ACC112 (cell line): ENCODE results near the gene PGM2.
"Not testable (repeated sequence)": the region's sequence is repeated elsewhere in the genome, so short reads cannot be mapped to it uniquely, and the experiment has no call there.

Experiments used
- H2AFZ ChIP-seq: fragments of 200-600 bp; sonication (generic); one replicate; pipeline ENCODE4 v1.6.0; 2017; ENCODE audit warnings: antibody characterized with exemption, low read length; ENCODE audit not compliant: unreplicated experiment
- H3K27ac ChIP-seq: fragments of 200-600 bp; sonication (generic); 2 replicates; pipeline ENCODE4 v1.5.1; 2014; ENCODE audit warnings: low read depth, mild to moderate bottlenecking, antibody characterized with exemption, low read length, moderate library complexity
- H3K27me3 ChIP-seq: fragments of 200-600 bp; sonication (generic); 2 replicates; pipeline ENCODE4 v1.6.1; 2014; ENCODE audit warnings: mild to moderate bottlenecking, antibody characterized with exemption, low read length, moderate library complexity, mixed read lengths; ENCODE audit not compliant: insufficient read depth
- H3K36me3 ChIP-seq: fragments of 200-600 bp; sonication (generic); 2 replicates; pipeline ENCODE4 v1.6.1; 2016; ENCODE audit warnings: mild to moderate bottlenecking, antibody characterized with exemption, low read length, moderate library complexity, mixed read lengths; ENCODE audit not compliant: insufficient read depth
- H3K4me1 ChIP-seq: fragments of 200-600 bp; sonication (generic); one replicate; pipeline ENCODE4 v1.6.1; 2016; ENCODE audit warnings: low read length, mixed read lengths; ENCODE audit not compliant: insufficient read depth, unreplicated experiment, control insufficient read depth
- H3K4me3 ChIP-seq: fragments of 200-600 bp; sonication (generic); 2 replicates; pipeline ENCODE4 v1.5.1; 2014; ENCODE audit warnings: mild to moderate bottlenecking, low read depth, low read length
- H3K79me2 ChIP-seq: fragments of 200-600 bp; sonication (generic); one replicate; pipeline ENCODE4 v1.6.0; 2016; ENCODE audit warnings: low read length; ENCODE audit not compliant: control insufficient read depth, unreplicated experiment, insufficient read depth

PGM2 gene

DNA sequence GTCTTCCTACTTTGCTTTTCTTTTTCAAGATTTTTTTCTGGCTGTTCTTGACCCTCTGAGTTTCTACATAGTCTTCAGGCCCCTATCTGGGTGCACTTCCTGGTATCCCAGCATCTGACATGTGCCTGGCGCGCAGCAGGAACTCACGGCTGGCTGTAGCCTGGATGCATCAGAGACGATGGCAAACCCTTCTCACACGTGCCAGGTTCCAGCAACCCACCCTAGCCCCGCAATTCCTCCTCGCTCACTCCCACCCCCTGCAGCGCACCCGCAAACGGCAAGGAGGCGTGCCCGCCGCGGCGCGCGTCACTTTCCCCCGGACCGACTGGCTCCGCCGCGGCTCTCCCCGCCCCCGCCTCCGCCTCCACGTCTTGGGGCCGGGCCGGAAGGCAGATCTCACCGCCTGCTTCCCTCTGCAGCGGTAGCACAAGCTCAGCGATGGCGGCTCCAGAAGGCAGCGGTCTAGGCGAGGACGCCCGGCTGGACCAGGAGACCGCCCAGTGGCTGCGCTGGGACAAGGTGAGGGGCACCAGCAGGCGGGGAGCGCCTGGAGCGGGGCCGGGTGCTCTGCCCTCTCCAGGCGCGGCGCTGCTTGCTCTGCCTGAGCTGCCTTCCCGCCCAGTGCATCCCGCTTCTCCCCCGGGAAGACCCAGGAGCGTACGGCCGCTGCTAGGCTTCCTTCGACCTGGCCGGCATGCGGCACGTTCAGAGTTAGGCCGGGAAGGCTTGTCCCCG is at the start of gene PGM2:
Gene PGM2 (plus strand): TSS at position 392 of the 735 bp plus-strand sequence. CDS start 47 bp downstream, at position 439.
- Histone ChIP-seq H3K79me2 (peaks cover 24% of the 10 kb centered on the region), H3K27ac (peak within 1 kb of the TSS; percentile 68), H3K27me3 (no peaks in the 10 kb centered on the region), H2AFZ (peak within 1 kb of the TSS; percentile 84), H3K36me3 (peaks cover 8% of the 10 kb centered on the region), H3K4me3 (peak within 1 kb of the TSS; percentile 90), H3K4me1 (peaks cover 22% of the 10 kb centered on the region)

DNA sequence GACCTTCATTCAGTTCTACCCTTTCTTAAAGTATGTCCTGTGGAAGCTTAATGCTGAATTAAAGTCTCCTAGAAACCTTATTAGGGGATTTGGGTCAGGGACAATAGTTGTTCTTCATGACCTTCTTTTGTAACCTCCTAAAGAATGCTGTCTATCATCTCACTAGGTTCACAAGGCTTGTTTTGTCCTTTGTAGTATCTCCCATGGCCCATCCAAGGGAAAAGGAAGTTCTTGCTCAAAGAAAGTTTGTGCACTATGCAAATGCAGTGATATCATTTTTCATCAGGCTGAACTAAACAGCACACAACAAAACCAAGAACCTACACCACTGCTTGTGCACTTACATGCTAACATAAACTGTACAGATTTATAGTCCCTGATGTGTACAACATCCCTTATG is 46.6 kb upstream of the PGM2 start:
- H3K4me3 ChIP-seq, result no peak overlapping the region
- H3K27ac ChIP-seq, result no peak overlapping the region
- no peaks in the 10 kb centered on the region for H3K79me2 ChIP-seq
- H3K36me3 ChIP-seq, result no peaks in the 10 kb centered on the region
- H2AFZ ChIP-seq, result no peak overlapping the region
- H3K4me1 ChIP-seq, result no peaks in the 10 kb centered on the region
- peaks cover 20% of the 10 kb centered on the region for H3K27me3 ChIP-seq

DNA sequence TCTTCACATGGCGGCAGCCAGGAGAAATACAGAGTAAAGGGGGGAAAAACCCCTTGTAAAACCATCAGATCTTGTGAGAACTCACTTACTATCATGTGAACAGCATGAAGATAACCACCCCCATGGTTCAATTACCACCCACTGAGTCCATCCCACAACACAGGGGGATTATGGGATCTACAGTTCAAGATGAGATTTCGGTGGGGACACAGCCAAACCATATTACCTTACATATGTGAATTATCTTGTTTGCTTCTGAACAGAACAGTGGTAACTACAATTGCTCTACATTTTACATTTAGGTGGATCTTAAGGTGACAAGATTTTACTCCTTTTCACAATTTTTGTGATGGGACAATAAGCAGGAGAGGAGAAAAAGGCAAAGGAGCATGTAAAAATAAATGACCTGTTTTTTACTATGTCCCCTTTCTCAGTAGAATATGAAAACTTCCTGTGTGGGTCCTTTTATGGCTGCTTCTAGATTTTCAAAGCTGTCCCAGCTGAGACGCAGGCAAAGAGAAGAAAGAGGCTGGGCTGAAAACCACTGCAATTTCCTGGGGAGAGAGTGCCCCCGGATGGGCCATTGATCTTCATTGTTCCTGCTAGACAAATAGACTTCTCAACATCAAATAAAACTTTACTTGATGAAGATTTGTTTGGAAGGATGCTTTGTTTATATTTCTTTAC is 45.9 kb upstream of the PGM2 start:
- no peaks in the 10 kb centered on the region for H3K36me3 ChIP-seq
- peaks cover 27% of the 10 kb centered on the region for H3K27me3 ChIP-seq
- no peak overlapping the region for H2AFZ ChIP-seq
- H3K27ac ChIP-seq, result no peak overlapping the region
- H3K4me3 ChIP-seq, result no peak overlapping the region
- H3K79me2 ChIP-seq, result no peaks in the 10 kb centered on the region
- H3K4me1 ChIP-seq, result no peaks in the 10 kb centered on the region

DNA sequence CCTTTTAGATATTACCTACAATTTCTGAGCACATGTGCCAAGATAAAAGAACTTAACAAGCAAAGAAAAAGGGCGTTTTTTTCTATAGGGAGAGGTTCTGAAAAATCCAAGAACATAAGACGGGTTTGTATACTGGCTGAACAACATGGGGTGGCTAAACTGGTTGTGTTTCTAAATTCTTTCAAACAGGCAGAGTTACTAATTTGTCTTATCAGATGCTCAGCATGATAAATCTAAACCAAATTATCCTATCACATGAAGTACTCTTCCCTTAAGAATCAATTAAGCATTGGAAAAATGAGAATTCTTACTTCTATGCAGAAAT is 45.4 kb upstream of the PGM2 start:
- no peaks in the 10 kb centered on the region for H3K4me1 ChIP-seq
- H3K79me2 ChIP-seq, result no peaks in the 10 kb centered on the region
- H2AFZ ChIP-seq, result no peak overlapping the region
- no peak overlapping the region for H3K27ac ChIP-seq
- H3K4me3 ChIP-seq, result no peak overlapping the region
- H3K27me3 ChIP-seq, result peaks cover 32% of the 10 kb centered on the region
- H3K36me3 ChIP-seq, result no peaks in the 10 kb centered on the region

DNA sequence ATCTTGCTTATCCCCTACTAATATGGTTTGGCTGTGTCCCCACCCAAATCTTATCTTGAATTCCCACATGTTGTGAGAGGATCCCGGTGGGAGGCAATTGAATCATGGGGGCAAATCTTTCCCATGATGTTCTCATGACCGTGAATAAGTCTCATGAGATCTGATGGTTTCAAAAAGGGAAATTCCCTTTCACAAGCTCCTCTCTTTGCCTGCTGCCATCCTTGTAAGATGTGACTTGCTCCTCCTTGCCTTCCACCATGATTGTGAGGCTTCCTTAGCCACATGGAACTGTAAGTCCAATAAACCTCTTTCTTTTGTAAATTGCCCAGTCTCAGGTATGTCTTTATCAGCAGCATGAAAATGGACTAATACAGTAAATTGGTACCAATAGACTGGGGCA is 40.2 kb upstream of the PGM2 start:
- H3K36me3 ChIP-seq, H3K4me3 ChIP-seq, H3K27ac ChIP-seq, H3K79me2 ChIP-seq, H3K4me1 ChIP-seq, H2AFZ ChIP-seq: not testable (repeated sequence)
- H3K27me3 ChIP-seq, result peaks cover 72% of the 10 kb centered on the region

DNA sequence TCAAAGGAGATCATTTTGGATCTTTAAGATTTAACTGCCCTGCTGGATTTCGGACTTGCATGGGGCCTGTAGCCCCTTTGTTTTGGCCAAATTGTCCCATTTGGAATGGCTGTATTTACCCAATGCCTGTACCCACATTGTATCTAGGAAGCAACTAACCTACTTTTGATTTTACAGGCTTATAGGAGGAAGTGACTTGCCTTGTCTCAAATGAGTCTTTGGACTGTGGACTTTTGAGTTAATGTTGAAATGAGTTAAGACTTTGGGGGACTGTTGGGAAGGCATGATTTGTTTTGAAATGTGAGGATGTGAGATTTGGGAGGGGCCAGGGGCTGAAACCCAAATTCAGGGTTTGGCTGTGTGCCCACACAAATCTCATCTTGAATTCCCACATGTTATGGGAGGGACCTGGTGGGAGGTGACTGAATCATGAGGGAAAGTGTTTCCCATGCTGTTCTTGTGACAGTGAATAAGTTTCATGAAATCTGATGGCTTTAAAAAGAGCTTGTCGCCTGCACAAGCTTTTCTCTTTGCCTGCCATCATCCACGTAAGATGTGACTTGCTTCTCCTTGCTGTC is 38.5 kb upstream of the PGM2 start:
- H3K27me3 ChIP-seq, result peaks cover 68% of the 10 kb centered on the region
- H3K36me3 ChIP-seq, H3K4me3 ChIP-seq, H3K79me2 ChIP-seq, H3K27ac ChIP-seq, H2AFZ ChIP-seq, H3K4me1 ChIP-seq: not testable (repeated sequence)

DNA sequence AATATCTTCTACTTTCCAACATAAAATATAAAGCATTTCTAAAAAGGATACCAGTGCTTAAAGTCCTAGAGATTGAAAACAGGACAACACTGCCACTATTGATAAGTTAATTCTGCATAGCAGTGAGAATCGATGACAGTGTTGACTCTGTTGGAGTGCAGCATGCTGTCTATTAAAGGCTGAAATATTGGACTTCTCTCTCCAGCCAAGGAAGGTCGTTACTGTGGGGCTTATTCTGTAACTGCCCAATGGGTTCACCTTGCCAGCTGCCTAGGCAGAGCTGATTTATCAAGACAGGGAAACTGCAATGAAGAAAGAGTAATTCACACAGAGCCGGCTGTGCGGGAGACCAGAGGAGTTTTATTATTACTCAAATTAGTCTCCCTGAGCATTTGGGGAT is 37.7 kb upstream of the PGM2 start:
- no peaks in the 10 kb centered on the region for H3K36me3 ChIP-seq
- no peak overlapping the region for H3K4me3 ChIP-seq
- H3K79me2 ChIP-seq, result no peaks in the 10 kb centered on the region
- H2AFZ ChIP-seq, result no peak overlapping the region
- H3K27me3 ChIP-seq, result peaks cover 61% of the 10 kb centered on the region
- no peak overlapping the region for H3K27ac ChIP-seq
- no peaks in the 10 kb centered on the region for H3K4me1 ChIP-seq

DNA sequence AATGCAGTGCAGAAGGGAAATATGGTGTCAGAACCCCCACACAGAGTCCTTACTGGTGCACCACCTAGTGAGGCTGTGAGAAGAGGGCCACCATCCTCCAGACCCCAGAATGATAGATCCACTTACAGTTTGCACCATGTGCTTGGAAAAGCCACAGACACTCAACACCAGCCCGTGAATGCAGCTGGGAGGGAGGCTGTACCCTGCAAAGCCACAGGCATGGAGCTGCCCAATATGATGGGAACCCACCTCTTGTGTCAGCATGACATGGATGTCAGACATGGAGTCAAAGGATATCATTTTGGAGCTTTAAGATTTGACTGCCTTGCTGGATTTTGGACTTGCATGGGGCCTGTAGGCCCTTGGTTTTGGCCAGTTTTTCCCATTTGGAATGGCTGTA is 34.2 kb upstream of the PGM2 start:
- H2AFZ ChIP-seq, result no peak overlapping the region
- no peaks in the 10 kb centered on the region for H3K4me1 ChIP-seq
- H3K27me3 ChIP-seq, result peaks cover 30% of the 10 kb centered on the region
- H3K4me3 ChIP-seq, result no peak overlapping the region
- H3K79me2 ChIP-seq, result no peaks in the 10 kb centered on the region
- H3K27ac ChIP-seq, result no peak overlapping the region
- H3K36me3 ChIP-seq, result no peaks in the 10 kb centered on the region

DNA sequence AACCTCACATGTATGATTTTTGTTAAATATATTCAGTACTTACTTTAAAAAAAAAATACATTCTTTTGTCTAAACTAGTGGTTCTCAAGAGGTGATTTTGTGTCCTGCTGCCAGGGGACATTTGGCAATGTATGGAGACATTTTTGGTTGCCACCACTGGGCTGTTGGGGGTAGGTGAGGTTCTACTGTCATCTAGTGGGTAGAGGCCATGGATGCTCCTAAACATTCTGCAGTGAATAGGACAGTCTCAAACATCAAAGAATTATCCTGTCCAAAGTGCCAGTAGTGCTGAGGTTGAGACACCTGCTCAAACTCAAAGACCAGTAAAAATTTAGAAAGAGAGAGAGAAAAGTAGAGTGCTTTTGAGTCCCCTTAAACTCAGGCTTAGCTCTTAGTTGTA is 32.9 kb upstream of the PGM2 start:
- H3K36me3 ChIP-seq, result no peaks in the 10 kb centered on the region
- H3K79me2 ChIP-seq, result no peaks in the 10 kb centered on the region
- no peaks in the 10 kb centered on the region for H3K4me1 ChIP-seq
- no peak overlapping the region for H3K4me3 ChIP-seq
- H2AFZ ChIP-seq, result no peak overlapping the region
- H3K27me3 ChIP-seq, result peaks cover 18% of the 10 kb centered on the region
- no peak overlapping the region for H3K27ac ChIP-seq

DNA sequence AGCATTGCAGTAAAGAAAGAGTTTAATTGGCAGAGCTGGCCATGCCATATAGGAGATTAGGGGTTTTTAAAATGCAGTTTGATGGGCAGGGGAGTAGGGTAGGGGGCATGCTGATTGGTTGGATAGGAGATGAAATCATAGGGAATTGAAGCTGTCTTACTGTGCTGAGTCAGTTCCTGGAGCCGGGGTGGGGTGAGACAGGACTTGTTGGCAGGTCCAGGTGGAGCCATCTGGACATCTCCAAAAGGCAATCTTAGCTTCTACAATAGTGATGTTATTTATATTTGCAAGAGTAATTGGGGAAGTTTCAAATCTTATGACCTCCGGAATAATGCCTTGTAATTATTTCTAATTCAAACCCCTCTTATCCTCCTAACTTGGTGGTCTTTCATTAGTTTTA is 32.4 kb upstream of the PGM2 start:
- H3K4me3 ChIP-seq, result no peak overlapping the region
- H3K4me1 ChIP-seq, result no peaks in the 10 kb centered on the region
- no peak overlapping the region for H2AFZ ChIP-seq
- H3K36me3 ChIP-seq, result no peaks in the 10 kb centered on the region
- no peaks in the 10 kb centered on the region for H3K79me2 ChIP-seq
- peaks cover 16% of the 10 kb centered on the region for H3K27me3 ChIP-seq
- H3K27ac ChIP-seq, result no peak overlapping the region
